ENCODE measurements around the gene IRF4.
"Not testable (repeated sequence)": the region's sequence is repeated elsewhere in the genome, so short reads cannot be mapped to it uniquely, and the experiment has no call there.

IRF4 gene

GRCh38 chr6:423055-423798 is 31.7 kb downstream of the IRF4 start:
- no peak for DNase-seq

- DNase-seq: no peak
Observed at GRCh38 chr6:423799-424345, 32.3 kb downstream of the IRF4 start.

GRCh38 chr6:424741-425417 is 33.3 kb downstream of the IRF4 start:
- DNase-seq: no peak

GRCh38 chr6:425418-425788 is 33.9 kb downstream of the IRF4 start:
- not testable (repeated sequence) for DNase-seq

GRCh38 chr6:426198-426738 is 34.7 kb downstream of the IRF4 start:
- DNase-seq: not testable (repeated sequence)

- DNase-seq: no peak
Observed at GRCh38 chr6:428047-428603, 36.6 kb downstream of the IRF4 start.

- no peak for DNase-seq
Observed at GRCh38 chr6:429515-430121, 38.1 kb downstream of the IRF4 start.

GRCh38 chr6:431504-431903 is 40.0 kb downstream of the IRF4 start:
- no peak for DNase-seq

- peak in 1 of 2 experiments; percentile 38 for DNase-seq
Observed at GRCh38 chr6:431986-432385, 40.4 kb downstream of the IRF4 start.

GRCh38 chr6:434051-434705 is 42.6 kb downstream of the IRF4 start:
- DNase-seq: no peak

- DNase-seq: no peak
Observed at GRCh38 chr6:435441-436307, 44.1 kb downstream of the IRF4 start.

- no peak for DNase-seq
Observed at GRCh38 chr6:436308-437036, 44.9 kb downstream of the IRF4 start.

- no peak for DNase-seq
Observed at GRCh38 chr6:437037-437392, 45.5 kb downstream of the IRF4 start.

GRCh38 chr6:438634-439170 is 47.1 kb downstream of the IRF4 start:
- DNase-seq: no peak

GRCh38 chr6:439641-440167 is 48.2 kb downstream of the IRF4 start:
- no peak for DNase-seq

GRCh38 chr6:441126-441920 is 49.8 kb downstream of the IRF4 start:
- DNase-seq: no peak

GRCh38 chr6:443621-444159 is 52.1 kb downstream of the IRF4 start:
- DNase-seq: no peak

- peak; percentile 29 to 63 for DNase-seq
Observed at GRCh38 chr6:444653-445275, 53.2 kb downstream of the IRF4 start.

Data from stimulated activated CD4-positive, alpha-beta T cell treated with anti-CD3 and anti-CD28 coated beads, Interleukin-4, amount 100 ng/mL, for 4 hours (primary cell).